HUES6 (cell line): ENCODE data around the gene FOXJ1.

Source experiments
- H3K27ac ChIP-seq: 2 replicates; pipeline ENCODE4 v1.7.0; 2013; ENCODE audit warnings: low read depth, mild to moderate bottlenecking, low read length, inconsistent platforms
- H3K27me3 ChIP-seq: 2 replicates; pipeline ENCODE4 v1.6.1; 2013; ENCODE audit warnings: low read length; ENCODE audit not compliant: control insufficient read depth, insufficient read depth
- H3K36me3 ChIP-seq: 2 replicates; pipeline ENCODE4 v1.6.1; 2013; ENCODE audit warnings: low read length; ENCODE audit not compliant: control insufficient read depth, insufficient read depth
- H3K4me1 ChIP-seq: 2 replicates; pipeline ENCODE4 v1.6.1; 2013; ENCODE audit warnings: low read length; ENCODE audit not compliant: control insufficient read depth, insufficient read depth
- H3K4me3 ChIP-seq: 2 replicates; pipeline ENCODE4 v1.5.1; 2013; ENCODE audit warnings: low read depth, low read length
- H3K9ac ChIP-seq: one replicate; pipeline ENCODE4 v1.6.1; 2013; ENCODE audit warnings: mild to moderate bottlenecking, low read length
- H3K9me3 ChIP-seq: 2 replicates; pipeline ENCODE4 v1.6.1; 2013; ENCODE audit warnings: low read depth, low read length; ENCODE audit not compliant: control insufficient read depth, insufficient read depth

FOXJ1 gene

GRCh38 chr17:76176701-76177574, 35.9 kb upstream of the FOXJ1 start:
- Histone ChIP-seq H3K27ac (no peak overlapping the region), H3K4me1 (no peaks in the 10 kb centered on the region)

GRCh38 chr17:76174037-76174436, 33.0 kb upstream of the FOXJ1 start:
- Histone ChIP-seq H3K27ac (no peak overlapping the region), H3K27me3 (no peaks in the 10 kb centered on the region), H3K4me3 (no peak overlapping the region), H3K36me3 (no peaks in the 10 kb centered on the region), H3K9me3 (no peaks in the 10 kb centered on the region), H3K9ac (no peak overlapping the region), H3K4me1 (no peaks in the 10 kb centered on the region)

More at GRCh38 chr17:76176701-76177574, 35.9 kb upstream of the FOXJ1 start:
- Histone ChIP-seq H3K9me3 (no peaks in the 10 kb centered on the region), H3K4me3 (no peak overlapping the region), H3K9ac (no peak overlapping the region), H3K27me3 (no peaks in the 10 kb centered on the region), H3K36me3 (no peaks in the 10 kb centered on the region)

- no peaks in the 10 kb centered on the region for H3K27me3 ChIP-seq
- H3K9me3 ChIP-seq: no peaks in the 10 kb centered on the region
- H3K4me1 ChIP-seq: no peaks in the 10 kb centered on the region
- H3K9ac ChIP-seq: no peak overlapping the region
- H3K4me3 ChIP-seq: no peak overlapping the region
- no peak overlapping the region for H3K27ac ChIP-seq
- H3K36me3 ChIP-seq: no peaks in the 10 kb centered on the region
These were observed 32.4 kb upstream of the FOXJ1 start for GRCh38 chr17:76173474-76173873.

GRCh38 chr17:76171706-76172105, 30.7 kb upstream of the FOXJ1 start:
- H3K27me3 ChIP-seq: no peaks in the 10 kb centered on the region
- no peak overlapping the region for H3K9ac ChIP-seq
- no peaks in the 10 kb centered on the region for H3K9me3 ChIP-seq
- no peaks in the 10 kb centered on the region for H3K4me1 ChIP-seq
- H3K36me3 ChIP-seq: no peaks in the 10 kb centered on the region
- no peak overlapping the region for H3K27ac ChIP-seq
- no peak overlapping the region for H3K4me3 ChIP-seq

- Histone ChIP-seq H3K9me3 (no peaks in the 10 kb centered on the region), H3K9ac (no peak overlapping the region), H3K4me1 (no peaks in the 10 kb centered on the region), H3K36me3 (no peaks in the 10 kb centered on the region), H3K27ac (no peak overlapping the region), H3K27me3 (no peaks in the 10 kb centered on the region), H3K4me3 (no peak overlapping the region)
These were observed 29.1 kb upstream of the FOXJ1 start for GRCh38 chr17:76170114-76170513.

GRCh38 chr17:76166906-76167305, 25.9 kb upstream of the FOXJ1 start:
- H3K4me3 ChIP-seq: no peak overlapping the region
- H3K9ac ChIP-seq: no peak overlapping the region
- H3K27me3 ChIP-seq: no peaks in the 10 kb centered on the region
- H3K4me1 ChIP-seq: peaks cover 6% of the 10 kb centered on the region; the same call in 1 of the 2 replicates
- H3K27ac ChIP-seq: no peak overlapping the region
- no peaks in the 10 kb centered on the region for H3K9me3 ChIP-seq
- H3K36me3 ChIP-seq: no peaks in the 10 kb centered on the region

- Histone ChIP-seq H3K9ac (no peak overlapping the region), H3K4me1 (peaks cover 6% of the 10 kb centered on the region; the same call in 1 of the 2 replicates), H3K27ac (no peak overlapping the region), H3K9me3 (no peaks in the 10 kb centered on the region), H3K36me3 (no peaks in the 10 kb centered on the region), H3K4me3 (no peak overlapping the region), H3K27me3 (no peaks in the 10 kb centered on the region)
These were observed 25.1 kb upstream of the FOXJ1 start for GRCh38 chr17:76166168-76166567.

- H3K27ac ChIP-seq: no peak overlapping the region
- H3K9me3 ChIP-seq: no peaks in the 10 kb centered on the region
- H3K4me1 ChIP-seq: peaks cover 6% of the 10 kb centered on the region; the same call in 1 of the 2 replicates
- H3K9ac ChIP-seq: no peak overlapping the region
- H3K36me3 ChIP-seq: no peaks in the 10 kb centered on the region
- no peaks in the 10 kb centered on the region for H3K27me3 ChIP-seq
- H3K4me3 ChIP-seq: no peak overlapping the region
These were observed 23.3 kb upstream of the FOXJ1 start for GRCh38 chr17:76164331-76164730.

- Histone ChIP-seq H3K27me3 (no peaks in the 10 kb centered on the region), H3K4me3 (no peak overlapping the region), H3K9me3 (no peaks in the 10 kb centered on the region), H3K4me1 (peaks cover 6% of the 10 kb centered on the region; the same call in 1 of the 2 replicates), H3K27ac (no peak overlapping the region), H3K36me3 (no peaks in the 10 kb centered on the region), H3K9ac (no peak overlapping the region)
These were observed 22.9 kb upstream of the FOXJ1 start for GRCh38 chr17:76163919-76164318.

- no peaks in the 10 kb centered on the region for H3K36me3 ChIP-seq
These were observed 20.7 kb upstream of the FOXJ1 start for GRCh38 chr17:76161619-76162266.

GRCh38 chr17:76160896-76161528, 20.0 kb upstream of the FOXJ1 start:
- Histone ChIP-seq H3K4me3 (no peak overlapping the region), H3K27me3 (no peaks in the 10 kb centered on the region), H3K27ac (no peak overlapping the region), H3K4me1 (peaks cover 6% of the 10 kb centered on the region; the same call in 1 of the 2 replicates), H3K36me3 (no peaks in the 10 kb centered on the region), H3K9me3 (no peaks in the 10 kb centered on the region), H3K9ac (no peak overlapping the region)

More at GRCh38 chr17:76161619-76162266, 20.7 kb upstream of the FOXJ1 start:
- Histone ChIP-seq H3K9ac (peak overlapping the region; percentile 30), H3K4me3 (no peak overlapping the region), H3K9me3 (no peaks in the 10 kb centered on the region), H3K27ac (no peak overlapping the region), H3K27me3 (no peaks in the 10 kb centered on the region), H3K4me1 (peaks cover 6% of the 10 kb centered on the region; the same call in 1 of the 2 replicates)
